ENCODE data around the gene HOXC10. TPM values are rescaled to one million over a fixed set of nuclear protein-coding genes. Genes with fewer than 3 reads are reported as not detected.

Gene HOXC10
- total RNA-seq, 3 donors from 2014 or later = not detected

DNA sequence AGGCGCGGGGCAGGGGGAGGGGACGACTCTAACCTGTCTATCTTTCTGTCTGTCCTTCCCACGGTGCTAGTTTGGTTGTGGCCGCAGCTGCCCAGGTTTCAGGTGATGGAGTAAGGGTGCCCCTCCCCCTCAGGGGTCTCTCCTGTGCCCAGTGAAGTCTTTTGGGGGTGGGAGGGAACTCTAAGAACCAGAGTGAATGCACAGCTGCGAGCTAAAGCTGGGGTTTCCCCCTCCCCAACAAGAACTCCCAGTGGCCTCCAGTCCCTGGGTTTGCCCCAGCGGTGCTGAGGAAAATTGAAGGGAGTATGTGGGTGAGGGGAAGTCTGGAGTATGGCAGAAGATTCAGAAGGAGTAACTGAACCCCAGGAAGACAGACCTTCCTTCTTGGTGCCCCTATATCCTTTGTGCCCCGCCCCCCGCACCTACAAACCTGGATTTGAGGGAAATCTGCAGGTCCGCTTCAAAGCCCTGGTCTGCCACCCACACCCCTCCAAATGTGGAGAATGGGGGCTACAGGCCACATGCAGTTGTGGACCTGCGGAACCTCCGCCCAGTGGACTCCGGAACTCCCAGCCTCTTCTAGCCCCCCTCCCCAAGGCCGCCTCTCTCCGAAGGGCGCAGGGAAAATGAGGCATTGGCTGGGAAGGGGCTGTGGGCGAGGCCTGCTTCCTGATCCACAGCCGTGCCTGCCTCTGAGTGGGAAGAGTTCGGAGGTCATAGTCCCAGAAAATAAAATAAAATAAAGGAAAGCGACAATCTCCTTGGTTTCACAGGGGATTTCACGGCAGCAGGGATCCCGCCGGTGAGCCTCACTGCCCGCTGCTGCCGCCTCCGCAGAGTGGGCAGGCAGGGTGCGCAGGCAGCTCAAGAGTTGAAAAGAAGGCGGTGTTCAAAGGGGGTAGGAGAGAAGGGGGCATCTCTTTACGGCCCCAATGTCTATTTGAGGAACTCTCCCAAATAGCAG is 11.6 kb downstream of the HOXC10 start:
- TF ChIP-seq, protein P1, sequence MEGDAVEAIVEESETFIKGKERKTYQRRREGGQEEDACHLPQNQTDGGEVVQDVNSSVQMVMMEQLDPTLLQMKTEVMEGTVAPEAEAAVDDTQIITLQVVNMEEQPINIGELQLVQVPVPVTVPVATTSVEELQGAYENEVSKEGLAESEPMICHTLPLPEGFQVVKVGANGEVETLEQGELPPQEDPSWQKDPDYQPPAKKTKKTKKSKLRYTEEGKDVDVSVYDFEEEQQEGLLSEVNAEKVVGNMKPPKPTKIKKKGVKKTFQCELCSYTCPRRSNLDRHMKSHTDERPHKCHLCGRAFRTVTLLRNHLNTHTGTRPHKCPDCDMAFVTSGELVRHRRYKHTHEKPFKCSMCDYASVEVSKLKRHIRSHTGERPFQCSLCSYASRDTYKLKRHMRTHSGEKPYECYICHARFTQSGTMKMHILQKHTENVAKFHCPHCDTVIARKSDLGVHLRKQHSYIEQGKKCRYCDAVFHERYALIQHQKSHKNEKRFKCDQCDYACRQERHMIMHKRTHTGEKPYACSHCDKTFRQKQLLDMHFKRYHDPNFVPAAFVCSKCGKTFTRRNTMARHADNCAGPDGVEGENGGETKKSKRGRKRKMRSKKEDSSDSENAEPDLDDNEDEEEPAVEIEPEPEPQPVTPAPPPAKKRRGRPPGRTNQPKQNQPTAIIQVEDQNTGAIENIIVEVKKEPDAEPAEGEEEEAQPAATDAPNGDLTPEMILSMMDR (IDR thresholded peaks at IDR 0.05) = no peak
- Histone ChIP-seq H3K4me1 (ENCODE audit: low read depth) (peaks cover 32% of the 10 kb centered on the region), H3K4me3 (no peak overlapping the region), H3K36me3 (ENCODE audit: low read depth) (no peaks in the 10 kb centered on the region), H3K9me3 (no peaks in the 10 kb centered on the region)
- DNase-seq (no peak), ATAC-seq (no peak)
- intact Hi-C loops (cut with DNase I, micrococcal nuclease) = no loop called here

DNA sequence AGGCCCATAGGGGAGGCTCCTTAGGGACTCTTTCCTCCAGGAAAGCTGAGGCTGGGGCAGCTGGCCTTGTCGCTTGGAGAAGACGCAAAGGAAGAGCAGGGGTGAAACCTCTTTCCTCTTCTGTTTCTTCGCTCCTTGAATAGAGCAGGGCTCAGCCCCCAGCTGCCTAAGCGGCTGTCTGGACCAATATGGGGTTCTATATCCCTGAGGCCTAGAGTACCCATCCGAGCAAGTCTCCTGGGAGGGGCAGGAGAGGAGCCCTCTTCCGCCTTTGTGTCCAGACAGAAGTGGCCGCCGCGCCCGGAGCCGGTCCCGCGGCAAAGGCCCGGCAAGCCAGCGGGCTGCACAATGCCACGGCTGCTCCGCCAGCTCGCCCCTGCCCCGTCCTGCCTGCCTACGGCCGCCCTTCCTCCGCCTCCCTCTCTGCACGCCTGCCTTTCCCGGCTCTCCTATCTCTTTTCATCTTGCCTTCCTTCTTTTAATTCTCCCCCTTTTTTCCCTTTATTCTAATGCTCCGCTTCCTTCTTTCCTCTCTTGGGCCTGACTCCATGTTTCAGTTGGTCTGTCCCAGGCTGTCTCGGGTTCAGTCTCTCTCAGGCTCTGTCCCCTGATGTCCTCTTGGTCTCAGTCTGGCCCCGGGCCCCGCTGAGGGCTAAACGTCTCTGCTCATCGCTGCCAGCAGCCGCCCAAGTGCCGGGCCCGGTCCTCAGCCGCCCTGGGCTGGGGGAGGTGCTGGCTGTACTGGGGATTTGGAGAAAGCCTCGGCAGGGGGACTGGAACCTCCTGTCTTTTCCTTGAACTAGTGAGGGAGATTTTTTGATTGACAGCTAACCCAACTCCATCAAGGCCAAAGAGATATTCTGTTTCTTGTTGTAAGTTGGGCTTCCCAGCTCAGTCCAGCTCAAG is 12.5 kb downstream of the HOXC10 start:
- TF ChIP-seq, protein P1 (IDR thresholded peaks at IDR 0.05) = no peak
- Histone ChIP-seq H3K4me3 (no peak overlapping the region), H3K36me3 (ENCODE audit: low read depth) (no peaks in the 10 kb centered on the region), H3K4me1 (ENCODE audit: low read depth) (peaks cover 32% of the 10 kb centered on the region), H3K9me3 (no peaks in the 10 kb centered on the region)
- peak in 1 of 3 donors; percentile 22 for DNase-seq
- peak; percentile 8 for ATAC-seq
- intact Hi-C loops (cut with DNase I, micrococcal nuclease) = no loop called here

DNA sequence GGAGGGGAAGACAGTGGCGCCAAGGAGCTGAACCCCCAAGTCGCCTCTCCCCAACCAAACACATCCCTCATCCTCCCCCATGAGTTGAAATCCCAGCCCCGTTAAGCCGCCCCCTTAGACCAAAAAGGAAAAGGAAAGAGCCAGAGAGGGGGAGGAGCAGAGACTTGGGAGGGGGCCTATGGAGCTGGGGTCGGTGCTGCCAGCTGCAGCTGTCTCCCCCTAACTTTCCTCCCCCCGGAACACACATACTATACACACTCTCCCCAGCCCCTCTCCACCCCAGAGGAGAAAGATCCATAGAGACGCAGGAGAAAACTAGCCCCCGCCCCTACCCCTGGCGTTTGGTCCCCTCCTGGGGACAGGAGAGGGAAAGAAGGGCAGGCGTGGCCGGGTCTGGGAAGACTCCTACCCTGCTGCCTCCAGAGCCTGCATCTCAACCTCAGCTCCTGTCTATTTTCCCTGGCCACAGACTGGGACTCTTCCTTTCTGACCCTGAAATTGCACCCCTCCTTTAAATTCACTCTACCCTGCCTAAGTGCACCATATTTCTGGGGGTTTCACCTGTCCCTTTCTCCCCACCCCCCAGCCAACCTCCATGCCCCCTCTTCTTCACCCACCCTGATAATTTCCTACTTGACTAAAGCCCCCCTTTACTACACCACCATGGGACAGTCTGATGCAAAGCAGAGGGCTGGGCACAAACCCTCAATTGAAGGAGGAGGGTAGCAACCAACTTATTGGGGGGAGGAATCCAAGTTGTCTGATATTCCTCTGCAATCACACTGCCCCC is 13.4 kb downstream of the HOXC10 start:
- no peak overlapping the region for H3K4me3 ChIP-seq
- H3K4me1 ChIP-seq (ENCODE audit: low read depth) = peaks cover 32% of the 10 kb centered on the region
- DNase-seq = peak in 1 of 3 donors; percentile 8
- intact Hi-C loops (cut with DNase I, micrococcal nuclease) = no loop called here
- no peak for ATAC-seq
- TF ChIP-seq, protein P1 (IDR thresholded peaks at IDR 0.05) = no peak
- H3K36me3 ChIP-seq (ENCODE audit: low read depth) = no peaks in the 10 kb centered on the region
- H3K9me3 ChIP-seq = no peaks in the 10 kb centered on the region

DNA sequence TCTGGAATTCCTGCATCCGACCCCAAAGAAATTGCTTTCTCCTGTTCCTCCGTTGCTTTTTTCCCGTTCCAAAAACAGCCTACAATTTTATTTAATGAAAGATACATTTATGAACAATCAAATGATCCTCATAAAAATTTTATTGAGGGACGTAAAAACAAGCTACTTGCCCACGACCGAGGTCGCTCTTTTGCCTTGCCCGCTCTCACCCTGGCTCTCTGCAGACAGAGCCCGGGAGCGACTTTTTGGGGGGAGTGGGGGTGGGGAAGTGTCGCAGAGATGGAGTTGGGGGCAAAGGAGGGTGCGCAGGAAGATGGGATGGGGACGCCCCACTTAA is 13.9 kb downstream of the HOXC10 start:
- DNase-seq (peak in 1 of 3 donors; percentile 15), ATAC-seq (no peak)
- Histone ChIP-seq H3K36me3 (ENCODE audit: low read depth) (no peaks in the 10 kb centered on the region), H3K4me3 (no peak overlapping the region), H3K9me3 (no peaks in the 10 kb centered on the region), H3K4me1 (ENCODE audit: low read depth) (peaks cover 30% of the 10 kb centered on the region)
- intact Hi-C loops (cut with DNase I, micrococcal nuclease) = no loop called here
- TF ChIP-seq, protein P1 (IDR thresholded peaks at IDR 0.05) = no peak

DNA sequence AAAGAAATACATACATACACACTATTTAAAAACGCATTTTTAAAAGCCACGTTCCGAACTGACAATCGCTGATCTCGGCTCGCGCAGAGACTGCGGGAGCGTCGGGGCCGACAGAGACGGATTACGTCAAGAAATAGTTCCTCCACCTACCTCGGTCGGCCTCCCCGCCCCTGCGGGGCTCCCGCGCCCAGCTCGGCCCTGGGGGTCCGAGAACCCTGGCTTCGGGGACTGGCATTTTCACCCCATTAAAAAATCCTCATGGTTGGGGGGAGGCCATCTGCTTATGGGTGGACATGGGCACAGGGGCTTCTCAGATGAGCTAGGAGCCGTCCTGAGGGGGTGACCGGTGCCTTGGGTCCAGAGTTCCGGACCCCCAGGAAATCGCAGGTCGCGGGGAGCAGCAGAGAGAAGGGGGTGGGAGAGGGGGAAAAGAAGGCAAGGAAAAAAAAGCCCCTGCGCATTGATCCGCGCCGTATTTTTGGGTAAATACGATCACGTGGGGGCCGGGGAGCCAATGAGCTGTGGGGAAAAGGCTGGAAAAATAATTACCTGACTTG is 14.7 kb downstream of the HOXC10 start:
- Histone ChIP-seq H3K9me3 (no peaks in the 10 kb centered on the region), H3K4me1 (ENCODE audit: low read depth) (peaks cover 23% of the 10 kb centered on the region), H3K36me3 (ENCODE audit: low read depth) (no peaks in the 10 kb centered on the region), H3K4me3 (no peak overlapping the region)
- DNase-seq = peak in 1 of 3 donors; percentile 20
- ATAC-seq = no peak
- TF ChIP-seq, protein P1 (IDR thresholded peaks at IDR 0.05) = no peak
- intact Hi-C loops (cut with DNase I, micrococcal nuclease) = no loop called here
